H1 (cell line): ENCODE data around the gene GDE1. TPM values are rescaled to one million over a fixed set of nuclear protein-coding genes. Genes with fewer than 3 reads are reported as not detected.

Source experiments
- CTCF ChIA-PET: fragments of 300-600 bp; sonication (Branson Sonifier 250); formaldehyde crosslinking; loops from one replicate; lab custom pipeline; 2021; ENCODE audit not compliant: partially characterized antibody; lab: Charles Lee
- POLR2A ChIA-PET: fragments of 300-600 bp; sonication (Branson Sonifier 250); formaldehyde crosslinking; loops from one replicate; lab custom pipeline; 2021; ENCODE audit warnings: inconsistent platforms; ENCODE audit not compliant: partially characterized antibody; lab: Charles Lee
- DNase-seq, 2 experiments: peaks; one replicate each; pipeline versions ENCODE4 v3.0.0 to v3.0.0-alpha.2; 2010 to 2022; ENCODE audit warnings: low spot score in 2 of 2, low read depth in 1 of 2, mixed read lengths in 1 of 2
- FAIRE-seq: peaks from 2 replicates; lab custom pipeline; 2011; peaks lifted over from hg19 to GRCh38; lab: Jason Lieb, UNC
- H2AFZ ChIP-seq: 2 replicates; pipeline ENCODE4 v1.8.1; 2012; ENCODE audit warnings: low read length, inconsistent platforms
- H2AK5ac ChIP-seq: 2 replicates; pipeline ENCODE4 v1.6.1; 2013; ENCODE audit warnings: low read depth, low read length
- H2BK120ac ChIP-seq: replicated peaks from 2 replicates; pipeline ENCODE3; 2013; ENCODE audit warnings: low read depth, low read length, inconsistent platforms
- H2BK12ac ChIP-seq: 2 replicates; pipeline ENCODE4 v1.6.1; 2013; ENCODE audit warnings: low read depth, low read length
- H2BK15ac ChIP-seq: 2 replicates; pipeline ENCODE4 v1.6.1; 2013; ENCODE audit warnings: low read length
- H2BK20ac ChIP-seq: 2 replicates; pipeline ENCODE4 v1.6.1; 2013; ENCODE audit warnings: low read length
- H2BK5ac ChIP-seq: 2 replicates; pipeline ENCODE4 v1.6.1; 2013; ENCODE audit warnings: low read depth, low read length
- H3K14ac ChIP-seq: 2 replicates; pipeline ENCODE4 v1.6.1; 2013; ENCODE audit warnings: inconsistent platforms; ENCODE audit not compliant: insufficient read length
- H3K18ac ChIP-seq: 2 replicates; pipeline ENCODE4 v1.6.1; 2013; ENCODE audit warnings: low read length; ENCODE audit errors: extremely low read depth
- H3K23ac ChIP-seq: 2 replicates; pipeline ENCODE4 v1.6.1; 2013; ENCODE audit warnings: inconsistent platforms; ENCODE audit not compliant: insufficient read length
- H3K23me2 ChIP-seq: 2 replicates; pipeline ENCODE4 v1.6.1; 2013; ENCODE audit warnings: low read depth, low read length
- H3K27ac ChIP-seq: 2 replicates; pipeline ENCODE4 v1.6.1; 2011; ENCODE audit warnings: low read depth, low read length, inconsistent platforms
- H3K27me3 ChIP-seq, 4 experiments: replicated peaks in 1 of 4; 1 replicate in 1 of 4; 2 replicates in 3 of 4; pipeline versions ENCODE4 v1.6.1 to v1.8.1; 2011 to 2013; ENCODE audit warnings: low read length in 3 of 4, mild to moderate bottlenecking in 3 of 4, inconsistent platforms in 2 of 4, mixed read lengths in 2 of 4, moderate library complexity in 1 of 4; ENCODE audit not compliant: control insufficient read depth in 3 of 4, insufficient read depth in 3 of 4; ENCODE audit errors: extremely low read depth in 1 of 4
- H3K36me3 ChIP-seq, 4 experiments: 2 replicates each; pipeline versions ENCODE4 v1.6.1 to v1.8.1; 2011 to 2013; ENCODE audit warnings: mild to moderate bottlenecking in 4 of 4, low read length in 3 of 4, moderate library complexity in 2 of 4, control low read depth in 1 of 4, inconsistent platforms in 1 of 4; ENCODE audit not compliant: insufficient read depth in 4 of 4, control insufficient read depth in 2 of 4
- H3K4ac ChIP-seq: replicated peaks from 2 replicates; pipeline ENCODE3; 2013; ENCODE audit warnings: low read length, low read depth, mixed read lengths, inconsistent platforms; ENCODE audit not compliant: insufficient read length
- H3K4me1 ChIP-seq, 4 experiments: replicated peaks in 1 of 4; 1 replicate in 1 of 4; 2 replicates in 3 of 4; pipeline versions ENCODE4 v1.6.1 to v1.8.1; 2011 to 2013; ENCODE audit warnings: low read length in 3 of 4, inconsistent platforms in 2 of 4, mixed read lengths in 1 of 4; ENCODE audit not compliant: insufficient read depth in 4 of 4, control insufficient read depth in 3 of 4
- H3K4me2 ChIP-seq, 2 experiments: 2 replicates each; pipeline versions ENCODE4 v1.6.1 to v1.8.1; 2011 to 2013; ENCODE audit warnings: low read depth in 2 of 2, low read length in 2 of 2, control low read depth in 1 of 2, inconsistent platforms in 1 of 2, mild to moderate bottlenecking in 1 of 2; ENCODE audit not compliant: insufficient read depth in 1 of 2
- H3K4me3 ChIP-seq, 4 experiments: fragments of 200-600, 300-600 bp in 1 of 4; sonication (generic), shearing (Covaris generic), sonication (Bioruptor Twin) in 1 of 4; 2 replicates each; pipeline versions ENCODE4 v1.5.1 to v1.8.1; 2011 to 2016; ENCODE audit warnings: low read length in 4 of 4, low read depth in 3 of 4, control low read depth in 2 of 4, inconsistent platforms in 2 of 4, mild to moderate bottlenecking in 2 of 4, mixed read lengths in 1 of 4, moderate library complexity in 1 of 4; ENCODE audit not compliant: insufficient read depth in 2 of 4; ENCODE audit errors: extremely low read depth in 1 of 4
- H3K56ac ChIP-seq: replicated peaks from 2 replicates; pipeline ENCODE3; 2013; ENCODE audit warnings: low read depth, mild to moderate bottlenecking, mixed read lengths, low read length, inconsistent platforms; ENCODE audit not compliant: insufficient read length
- H3K79me1 ChIP-seq: 2 replicates; pipeline ENCODE4 v1.6.1; 2013; ENCODE audit warnings: low read depth, low read length, control low read depth
- H3K79me2 ChIP-seq, 2 experiments: 2 replicates each; pipeline versions ENCODE4 v1.6.1 to v1.8.1; 2012 to 2013; ENCODE audit warnings: low read length in 2 of 2, mild to moderate bottlenecking in 2 of 2, inconsistent platforms in 1 of 2; ENCODE audit not compliant: insufficient read depth in 2 of 2, control insufficient read depth in 1 of 2
- H3K9ac ChIP-seq, 4 experiments: replicated peaks in 1 of 4; 1 replicate in 1 of 4; 2 replicates in 3 of 4; pipeline versions ENCODE4 v1.6.1 to v1.8.1; 2011 to 2013; ENCODE audit warnings: low read depth in 3 of 4, low read length in 3 of 4, control low read depth in 2 of 4, mild to moderate bottlenecking in 2 of 4, moderate library complexity in 2 of 4, inconsistent platforms in 1 of 4; ENCODE audit errors: extremely low read depth in 1 of 4
- H3K9me3 ChIP-seq, 2 experiments: 2 replicates each; pipeline versions ENCODE4 v1.6.1 to v1.8.1; 2012 to 2013; ENCODE audit warnings: mild to moderate bottlenecking in 2 of 2, moderate library complexity in 2 of 2, control low read depth in 1 of 2, inconsistent platforms in 1 of 2, low read depth in 1 of 2, low read length in 1 of 2, mixed read lengths in 1 of 2; ENCODE audit not compliant: insufficient read depth in 2 of 2
- H4K20me1 ChIP-seq, 2 experiments: replicated peaks in 1 of 2; 2 replicates each; pipeline versions ENCODE3 to v1.8.1; 2011 to 2013; ENCODE audit warnings: inconsistent platforms in 2 of 2, low read length in 2 of 2, mild to moderate bottlenecking in 1 of 2; ENCODE audit not compliant: insufficient read depth in 2 of 2, control insufficient read depth in 1 of 2
- H4K5ac ChIP-seq: 2 replicates; pipeline ENCODE4 v1.6.1; 2013; ENCODE audit warnings: low read length, low read depth, mixed read lengths, inconsistent platforms; ENCODE audit not compliant: insufficient read length
- H4K8ac ChIP-seq: 2 replicates; pipeline ENCODE4 v1.8.0; 2013; ENCODE audit warnings: mild to moderate bottlenecking, moderate library complexity, low read length, inconsistent platforms; ENCODE audit not compliant: insufficient read depth; ENCODE audit errors: extremely low read depth
- H4K91ac ChIP-seq: replicated peaks from 2 replicates; pipeline ENCODE3; 2013; ENCODE audit warnings: low read length, mixed read lengths, inconsistent platforms; ENCODE audit not compliant: insufficient read length
- ASH2L ChIP-seq: fragments of 200-600, 300-600 bp; sonication (generic); IDR thresholded peaks from one replicate; pipeline ENCODE4 v1.7.1; 2017; ENCODE audit warnings: low read length
- CHD2 ChIP-seq: IDR thresholded peaks from 2 replicates; pipeline ENCODE4 v1.6.1; 2012; ENCODE audit warnings: low read length, improper control_type of control experiment
- CREB1 ChIP-seq: IDR thresholded peaks from 2 replicates; pipeline ENCODE4 v1.6.1; 2012; ENCODE audit warnings: inconsistent platforms
- E2F6 ChIP-seq: IDR thresholded peaks from 2 replicates; pipeline ENCODE4 v1.6.1; 2012; ENCODE audit warnings: inconsistent platforms
- POU5F1 ChIP-seq: IDR thresholded peaks from 2 replicates; pipeline ENCODE4 v1.6.1; 2011; ENCODE audit warnings: low read depth, mild to moderate bottlenecking, low read length, moderate library complexity
- WGBS, 2 experiments: shearing (Covaris generic) in 1 of 2; methylation state at CpG; one replicate each; pipeline versions ENCODE4 v1.1.6 to v1.1.7; 2013 to 2015; ENCODE audit warnings: low lambda C conversion rate in 2 of 2, mixed read lengths in 2 of 2, inconsistent platforms in 1 of 2, low coverage in 1 of 2, missing lambda C conversion rate in 1 of 2; ENCODE audit not compliant: insufficient replicate concordance in 2 of 2, insufficient coverage in 1 of 2, insufficient read length in 1 of 2; ENCODE audit errors: extremely low coverage in 1 of 2, missing lambda C conversion rate in 1 of 2; 5-methylcytosine and 5-hydroxymethylcytosine counted together
- polyA plus RNA-seq, 7 experiments: library from polyadenylated mRNA; depleted of rRNA in 3 of 7; stranded (reverse) in 5 of 7; unstranded in 2 of 7; fragments of >200 nt in 5 of 7; fragments of 200-250 nt in 2 of 7; gene quantifications; 1 replicate in 5 of 7; 2 replicates in 1 of 7; 4 replicates in 1 of 7; pipeline versions ENCODE4 v1.2.1 to v1.2.3, GENCODE V29; 2011 to 2013; ENCODE audit warnings: missing spikeins in 2 of 7, mixed read lengths in 2 of 7
- total RNA-seq: library from RNA; stranded (reverse); fragmentation: NEBNext Ultra II Directional; extraction: Animal tissue kit (Norgen Biotek cat#: 25700); gene quantifications from 2 replicates; pipeline ENCODE4 v1.2.1, GENCODE V29; 2021

Gene GDE1
- total and polyA plus RNA-seq, 2 of the 8 experiments (the other 6 are each of a cell fraction or from before 2014, with no cell fraction given), result 29.2 to 70.8 TPM

DNA sequence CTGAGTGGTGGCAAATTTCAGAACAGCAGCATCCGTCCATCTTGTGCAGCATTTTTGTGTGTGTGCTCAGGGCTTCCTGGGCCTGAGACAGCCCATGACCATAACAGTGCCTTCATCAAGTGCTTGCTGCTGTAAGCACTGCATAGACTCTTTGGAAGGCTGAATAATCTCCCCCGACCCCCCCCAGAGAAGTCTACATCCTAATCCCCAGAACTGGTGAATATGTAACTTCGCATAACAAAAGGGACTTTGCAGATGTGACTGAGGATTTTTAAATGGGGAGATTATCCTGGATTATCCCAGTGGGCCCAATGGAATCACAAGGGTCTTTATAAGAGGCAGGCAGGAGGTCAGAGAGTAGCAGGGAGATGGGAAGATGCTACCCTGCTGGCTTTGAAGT is 53.6 kb downstream of the GDE1 start:
- TF ChIP-seq CHD2 (no peak), ASH2L (no peak), POU5F1 (0 out of 2 replicates have a peak, but pooled peaks have one; percentile 53), E2F6 (no peak), CREB1 (no peak)
- H3K79me2 ChIP-seq, result no peaks in the 10 kb centered on the region
- H3K27me3 ChIP-seq, result no peaks in the 10 kb centered on the region
- H3K4ac ChIP-seq, result no peak overlapping the region
- peaks cover 3 to 14% of the 10 kb centered on the region in 2 experiments; a peak in 3 of 4 replicates for H3K9me3 ChIP-seq
- ChIA-PET CTCF (no interaction called here), POLR2A (interaction anchor here (1.4 kb wide), 1 partner anchor 10 kb away, joined by 3 read pairs; no protein-coding TSS in a partner anchor)
- H3K79me1 ChIP-seq, result no peaks in the 10 kb centered on the region
- no peak overlapping the region for H3K4me2 ChIP-seq
- no peak overlapping the region for H2AK5ac ChIP-seq
- no peak overlapping the region for H3K14ac ChIP-seq
- no peak for FAIRE-seq
- H2BK15ac ChIP-seq, result no peak overlapping the region
- H3K4me3 ChIP-seq, result no peak overlapping the region
- H3K56ac ChIP-seq, result no peak overlapping the region
- H4K20me1 ChIP-seq, result no peaks in the 10 kb centered on the region
- no peak overlapping the region for H3K18ac ChIP-seq
- H4K5ac ChIP-seq, result no peak overlapping the region
- 92% methylated on average over 3 of the region's 3 CpGs; no CpG with 5 or more reads in 1 of the 2 experiments for WGBS, 2 experiments
- H3K9ac ChIP-seq, result no peak overlapping the region
- H3K23ac ChIP-seq, result no peak overlapping the region
- H4K91ac ChIP-seq, result no peak overlapping the region
- H3K27ac ChIP-seq, result no peak overlapping the region
- H3K23me2 ChIP-seq, result no peaks in the 10 kb centered on the region
- H3K36me3 ChIP-seq, result no peaks in the 10 kb centered on the region
- no peak overlapping the region for H2BK20ac ChIP-seq
- no peak overlapping the region for H2BK12ac ChIP-seq
- H3K4me1 ChIP-seq, result no peaks in the 10 kb centered on the region
- DNase-seq, result no peak
- no peak overlapping the region; the same call in 1 of the 2 replicates for H4K8ac ChIP-seq
- no peak overlapping the region for H2BK120ac ChIP-seq
- no peak overlapping the region for H2BK5ac ChIP-seq
- H2AFZ ChIP-seq, result no peak overlapping the region
